HuH-7 (cell line): Measurements from ENCODE around the gene TM9SF2.
"Not testable (repeated sequence)": the region's sequence is repeated elsewhere in the genome, so short reads cannot be mapped to it uniquely, and the experiment has no call there.

Experiments used
- DNase-seq: peaks from one replicate; pipeline ENCODE4 v3.0.0; 2011; ENCODE audit warnings: low spot score

The TM9SF2 gene, protein sequence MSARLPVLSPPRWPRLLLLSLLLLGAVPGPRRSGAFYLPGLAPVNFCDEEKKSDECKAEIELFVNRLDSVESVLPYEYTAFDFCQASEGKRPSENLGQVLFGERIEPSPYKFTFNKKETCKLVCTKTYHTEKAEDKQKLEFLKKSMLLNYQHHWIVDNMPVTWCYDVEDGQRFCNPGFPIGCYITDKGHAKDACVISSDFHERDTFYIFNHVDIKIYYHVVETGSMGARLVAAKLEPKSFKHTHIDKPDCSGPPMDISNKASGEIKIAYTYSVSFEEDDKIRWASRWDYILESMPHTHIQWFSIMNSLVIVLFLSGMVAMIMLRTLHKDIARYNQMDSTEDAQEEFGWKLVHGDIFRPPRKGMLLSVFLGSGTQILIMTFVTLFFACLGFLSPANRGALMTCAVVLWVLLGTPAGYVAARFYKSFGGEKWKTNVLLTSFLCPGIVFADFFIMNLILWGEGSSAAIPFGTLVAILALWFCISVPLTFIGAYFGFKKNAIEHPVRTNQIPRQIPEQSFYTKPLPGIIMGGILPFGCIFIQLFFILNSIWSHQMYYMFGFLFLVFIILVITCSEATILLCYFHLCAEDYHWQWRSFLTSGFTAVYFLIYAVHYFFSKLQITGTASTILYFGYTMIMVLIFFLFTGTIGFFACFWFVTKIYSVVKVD

DNA sequence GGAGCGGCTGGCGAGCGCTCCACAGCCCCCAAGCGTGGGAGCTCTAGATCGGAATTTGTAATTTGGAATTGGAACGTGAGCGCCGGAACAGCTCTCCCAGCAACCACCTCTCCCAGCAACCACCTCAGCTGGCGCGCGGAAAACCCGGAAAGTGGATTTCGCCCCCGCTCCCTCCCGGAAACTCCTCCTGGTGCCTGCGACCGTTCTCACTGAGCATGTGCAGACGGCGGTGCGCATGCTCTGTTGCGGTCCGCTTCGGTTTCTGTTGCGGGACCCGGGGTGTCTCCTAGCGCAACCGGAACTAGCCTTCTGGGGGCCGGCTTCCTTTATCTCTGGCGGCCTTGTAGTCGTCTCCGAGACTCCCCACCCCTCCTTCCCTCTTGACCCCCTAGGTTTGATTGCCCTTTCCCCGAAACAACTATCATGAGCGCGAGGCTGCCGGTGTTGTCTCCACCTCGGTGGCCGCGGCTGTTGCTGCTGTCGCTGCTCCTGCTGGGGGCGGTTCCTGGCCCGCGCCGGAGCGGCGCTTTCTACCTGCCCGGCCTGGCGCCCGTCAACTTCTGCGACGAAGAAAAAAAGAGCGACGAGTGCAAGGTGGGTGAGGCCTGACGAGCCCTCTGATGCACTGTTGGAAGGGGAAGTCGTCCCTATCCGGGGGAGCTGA lies at the start of gene TM9SF2:
Gene TM9SF2, plus strand, starts transcription at position 289 of the 664 bp plus-strand sequence. Its CDS starts 135 bp downstream, at position 424.
- DNase-seq = peak; percentile 79

DNA sequence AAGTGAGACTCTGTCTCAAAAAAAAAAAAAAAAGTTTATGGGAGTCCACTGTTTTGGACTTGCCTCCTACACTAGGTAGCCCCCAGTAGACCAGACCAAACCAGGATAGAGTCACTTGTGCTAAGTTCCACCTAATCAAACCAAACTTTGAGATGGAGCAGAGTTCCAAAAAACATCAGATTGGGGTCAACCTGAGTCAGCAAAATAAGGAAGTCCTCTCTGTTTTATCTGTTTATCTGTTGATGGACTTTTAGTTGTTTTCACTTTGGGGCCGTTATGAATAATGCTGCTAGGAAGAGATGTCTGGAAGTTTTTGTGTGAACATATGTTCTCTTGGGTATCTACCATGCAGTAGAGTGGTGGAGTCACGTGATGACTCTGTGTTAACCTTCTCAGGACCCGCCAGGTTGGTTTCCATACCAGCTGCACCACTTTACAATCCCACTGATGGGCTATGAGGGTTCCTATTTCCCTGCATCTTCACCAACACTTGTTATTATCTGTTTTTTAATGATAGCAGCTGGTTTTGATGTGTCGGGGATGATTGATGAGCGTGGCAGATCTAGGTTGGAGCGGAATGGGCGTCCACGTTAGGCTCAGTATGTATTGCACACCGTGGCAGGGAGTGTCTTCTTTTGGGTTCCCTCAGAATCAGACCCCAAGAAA lies 46.6 kb upstream of the TM9SF2 start:
- no peak for DNase-seq

DNA sequence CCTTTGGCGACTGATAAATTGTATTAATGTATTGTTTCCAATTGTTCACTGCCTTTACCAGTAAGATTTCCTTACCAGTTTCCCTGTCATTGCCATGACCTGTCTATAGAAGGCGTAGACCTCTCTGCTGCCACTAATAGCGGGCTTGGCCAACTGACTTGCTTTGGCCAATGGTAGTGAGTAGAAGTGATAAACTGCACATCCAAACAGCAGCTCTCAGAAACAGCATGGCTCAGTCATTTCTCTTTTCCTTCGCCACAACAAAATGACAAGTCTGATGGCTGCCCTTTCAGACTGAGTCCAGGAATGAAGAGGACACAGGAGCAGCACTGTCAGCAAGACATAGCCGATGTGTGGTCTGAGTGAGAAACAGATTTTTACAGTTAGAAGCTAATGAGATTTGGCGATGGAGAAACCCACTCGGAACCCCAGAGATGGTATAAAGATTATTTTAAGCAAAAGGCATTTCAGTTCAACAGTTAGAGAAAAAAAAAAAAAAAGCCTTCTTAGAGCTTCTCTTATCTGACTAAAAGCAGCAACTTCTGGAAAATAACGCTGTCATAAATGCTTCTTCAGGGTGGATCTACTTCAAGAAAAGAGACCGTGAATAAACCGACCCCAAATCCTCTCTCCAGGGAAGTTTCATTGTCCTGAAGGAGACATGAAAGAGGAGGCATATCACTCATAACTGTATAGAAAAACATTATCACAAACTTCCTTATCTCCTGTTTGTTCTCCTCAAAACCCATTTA lies 42.0 kb upstream of the TM9SF2 start:
- no peak for DNase-seq

DNA sequence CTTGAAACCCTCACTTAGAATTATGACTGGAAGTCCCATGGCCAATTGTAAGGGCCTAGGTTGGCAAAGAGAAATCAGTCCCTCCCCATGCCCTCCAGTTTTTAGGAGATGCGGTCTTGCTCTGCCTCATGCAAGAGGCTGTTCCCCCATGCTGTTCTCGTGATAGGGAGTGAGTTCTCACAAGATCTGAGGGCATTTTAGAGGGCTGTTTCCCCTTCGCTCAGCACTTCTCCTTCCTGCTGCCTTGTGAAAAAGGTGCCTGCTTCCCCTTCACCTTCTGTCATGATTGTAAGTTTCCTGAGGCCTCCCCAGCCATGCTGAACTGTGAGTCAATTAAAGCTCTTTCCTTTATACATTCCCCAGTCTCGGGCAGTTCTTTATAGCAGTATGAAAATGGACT lies 40.5 kb upstream of the TM9SF2 start:
- DNase-seq = not testable (repeated sequence)

DNA sequence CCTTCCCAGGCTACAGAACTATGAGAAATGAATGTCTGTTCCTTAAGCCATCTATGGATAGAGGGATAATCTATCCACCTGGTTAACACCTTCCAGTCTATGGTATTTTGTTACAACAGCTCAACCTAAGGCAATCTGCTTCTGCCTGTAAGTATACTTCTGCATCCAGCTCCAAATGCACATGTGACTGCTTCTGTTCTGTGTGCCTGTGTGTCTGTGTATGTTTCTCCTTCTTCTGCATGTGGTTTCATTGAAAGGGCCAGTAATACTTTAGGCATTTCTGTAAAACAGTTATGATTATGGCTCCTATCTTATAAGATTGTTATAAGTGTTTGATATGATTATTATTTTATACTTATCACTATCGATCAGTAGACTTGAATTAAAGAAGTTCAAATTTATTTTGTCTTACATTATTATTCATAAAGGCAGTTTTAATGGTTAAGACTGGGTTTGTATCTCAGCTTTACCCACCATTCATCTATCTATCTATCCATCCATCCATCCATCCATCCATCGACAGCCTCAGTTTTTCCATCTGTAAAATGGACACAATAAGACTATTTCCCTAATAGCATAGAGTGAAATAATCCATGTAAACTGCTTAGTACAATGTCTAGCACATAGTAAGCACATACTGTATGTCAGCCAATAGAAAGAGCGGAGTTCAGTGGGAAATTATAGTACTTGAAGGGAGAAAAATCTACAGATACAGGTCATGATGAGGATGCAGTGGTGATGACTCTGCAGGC lies 37.5 kb upstream of the TM9SF2 start:
- DNase-seq = no peak

DNA sequence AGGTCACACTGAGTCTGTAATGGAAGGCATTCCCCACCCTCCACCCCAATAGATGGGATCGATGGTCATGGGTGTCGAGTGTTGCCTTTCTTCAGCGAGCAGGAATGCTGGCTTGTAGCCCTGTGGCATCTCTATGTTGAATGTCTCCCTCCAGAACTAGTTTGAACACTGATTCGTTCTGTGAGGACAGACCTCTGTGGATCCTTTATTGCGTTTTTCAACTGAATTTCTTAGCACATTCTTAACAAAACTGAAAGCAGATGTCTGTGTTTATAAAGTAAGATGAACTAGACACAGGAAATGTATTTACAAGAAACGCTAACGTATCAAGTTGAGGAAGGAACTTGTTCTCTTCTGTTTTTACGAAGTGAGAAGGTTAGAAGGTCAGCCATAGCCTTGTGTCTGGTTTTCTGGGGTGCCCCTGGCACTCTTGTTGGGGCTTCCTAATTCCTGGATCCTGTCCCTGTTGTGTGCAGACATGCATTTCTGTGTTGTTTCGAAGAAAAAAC lies 36.8 kb upstream of the TM9SF2 start:
- DNase-seq = no peak

DNA sequence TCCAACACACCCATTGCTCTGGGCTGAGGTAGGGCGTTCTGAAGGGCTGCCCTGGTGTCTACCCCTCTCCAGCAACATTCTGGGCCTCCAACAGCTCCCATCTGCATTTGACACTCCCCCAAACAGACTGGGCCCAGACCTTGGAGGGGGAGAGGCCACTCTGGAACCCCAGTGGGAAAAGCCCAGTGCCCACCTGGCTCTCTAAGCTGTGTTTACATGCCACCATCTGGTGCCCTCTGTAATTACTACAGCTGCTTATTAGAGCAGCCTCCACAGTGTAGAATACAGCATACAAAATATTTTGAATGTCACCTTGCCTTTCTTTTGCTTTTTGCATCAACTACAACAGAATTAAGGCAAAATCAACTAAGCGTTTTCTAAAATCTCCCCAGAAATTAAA lies 35.8 kb upstream of the TM9SF2 start:
- no peak for DNase-seq

DNA sequence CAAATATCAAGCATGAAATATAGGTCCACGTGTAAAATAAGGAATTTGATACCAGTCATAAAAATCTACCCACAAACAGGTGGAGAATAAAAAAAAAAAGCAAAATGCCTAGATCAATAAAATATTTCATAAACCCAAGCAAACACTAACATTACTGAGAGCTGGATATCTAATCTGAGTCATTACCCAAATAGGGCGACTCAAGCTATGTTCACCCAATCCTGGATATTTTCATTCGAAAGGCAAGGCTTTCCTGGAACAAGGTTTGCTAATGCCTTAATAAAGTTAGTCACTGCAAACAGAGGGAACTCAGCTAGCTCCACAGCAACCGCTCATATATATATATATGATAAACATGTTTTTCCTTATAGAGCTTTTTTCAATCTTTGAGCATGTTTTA lies 33.5 kb upstream of the TM9SF2 start:
- DNase-seq = no peak

DNA sequence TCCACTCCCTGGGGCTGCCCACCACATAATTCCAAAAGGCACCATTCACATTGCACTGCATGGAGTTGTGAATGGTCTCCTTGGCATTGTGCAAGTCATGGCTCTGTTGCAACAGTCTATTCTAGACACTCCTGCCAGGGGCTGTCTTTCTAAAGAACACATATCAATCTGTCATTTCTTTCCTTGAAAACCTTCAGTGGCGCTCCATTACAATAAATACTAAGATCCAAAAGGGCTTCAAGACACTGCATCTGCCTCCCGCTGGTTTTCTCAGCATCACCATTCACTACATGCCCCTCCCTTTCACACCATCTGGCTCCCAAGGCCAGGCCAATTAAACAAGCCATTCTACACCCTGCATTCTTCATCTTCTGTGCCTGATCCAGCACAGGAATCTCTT lies 32.2 kb upstream of the TM9SF2 start:
- DNase-seq = no peak

DNA sequence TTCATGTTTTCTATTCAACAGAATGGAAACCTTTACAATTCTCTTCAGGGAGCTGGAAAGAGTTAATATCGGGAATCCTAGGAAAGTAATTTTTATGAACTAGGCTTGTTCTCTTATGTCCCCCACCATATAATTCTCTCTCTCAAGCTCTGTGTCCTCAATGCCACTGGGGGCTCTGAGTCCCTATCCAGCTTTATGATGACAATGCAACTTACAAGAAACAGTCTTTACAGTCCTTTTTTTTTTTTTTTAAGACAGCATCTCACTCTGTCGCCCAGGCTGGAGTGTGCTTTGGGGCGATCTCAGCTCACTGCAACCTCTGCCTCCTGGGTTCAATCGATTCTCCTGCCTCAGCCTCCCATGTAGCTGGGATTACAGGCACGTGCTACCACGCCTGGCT lies 31.2 kb upstream of the TM9SF2 start:
- no peak for DNase-seq

DNA sequence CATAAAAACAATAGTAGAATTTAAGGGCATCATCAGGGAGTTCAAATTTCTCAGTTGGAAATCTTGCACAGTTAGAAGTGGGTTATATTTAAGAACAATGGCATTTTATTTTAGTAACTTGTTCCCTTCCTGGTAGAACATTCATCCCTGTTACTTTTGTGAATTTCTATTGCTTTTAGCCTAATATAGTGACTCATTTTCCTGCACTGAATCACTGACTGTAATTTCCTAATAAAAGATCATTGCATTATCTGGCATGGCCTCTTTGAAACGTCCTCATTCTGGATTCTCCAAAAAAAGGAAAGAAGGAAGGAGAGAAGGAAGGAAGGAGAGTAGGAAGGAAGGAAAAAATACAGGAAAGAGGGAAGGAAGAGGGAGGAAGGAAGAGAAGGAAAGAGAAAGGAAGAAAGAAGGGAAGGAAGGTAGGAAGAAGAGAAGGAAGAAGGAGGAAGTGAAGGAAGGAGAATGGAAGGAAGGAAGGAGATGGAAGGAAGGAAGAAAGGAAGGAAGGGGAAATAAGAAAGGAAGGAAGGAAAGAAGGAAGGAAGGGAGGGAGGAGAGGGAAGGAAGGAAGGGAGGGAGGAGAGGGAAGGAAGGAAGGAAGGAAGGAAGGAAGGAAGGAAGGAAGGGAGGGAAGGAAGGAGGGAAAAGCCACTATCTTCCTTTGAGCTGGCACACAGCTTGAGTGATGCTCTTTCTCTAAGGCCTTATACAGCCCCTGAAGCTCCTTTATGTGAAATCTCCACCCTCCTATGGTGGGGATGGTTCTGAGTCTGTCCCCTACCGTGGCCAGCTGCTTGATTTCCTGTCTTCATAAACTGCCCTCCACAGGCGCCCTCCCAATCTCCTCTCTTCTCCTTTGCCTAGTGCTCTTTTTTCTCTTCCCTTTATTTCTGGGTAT lies 29.8 kb upstream of the TM9SF2 start:
- no peak for DNase-seq

DNA sequence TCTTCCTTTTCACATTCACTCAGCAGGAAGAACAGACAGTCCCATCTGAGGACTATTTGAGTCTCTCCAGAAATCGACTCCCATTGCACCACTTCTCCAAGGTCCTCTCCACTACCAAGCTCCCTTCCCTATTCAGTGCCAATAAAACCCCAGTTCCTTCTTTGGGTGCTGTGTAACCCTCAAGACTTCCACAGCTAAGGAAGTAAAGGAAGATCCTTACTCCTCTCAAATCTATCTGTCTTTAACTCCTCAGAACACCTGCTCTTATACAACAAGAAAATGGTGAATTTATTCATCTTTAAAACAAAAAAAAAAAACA lies 29.2 kb upstream of the TM9SF2 start:
- DNase-seq = no peak

DNA sequence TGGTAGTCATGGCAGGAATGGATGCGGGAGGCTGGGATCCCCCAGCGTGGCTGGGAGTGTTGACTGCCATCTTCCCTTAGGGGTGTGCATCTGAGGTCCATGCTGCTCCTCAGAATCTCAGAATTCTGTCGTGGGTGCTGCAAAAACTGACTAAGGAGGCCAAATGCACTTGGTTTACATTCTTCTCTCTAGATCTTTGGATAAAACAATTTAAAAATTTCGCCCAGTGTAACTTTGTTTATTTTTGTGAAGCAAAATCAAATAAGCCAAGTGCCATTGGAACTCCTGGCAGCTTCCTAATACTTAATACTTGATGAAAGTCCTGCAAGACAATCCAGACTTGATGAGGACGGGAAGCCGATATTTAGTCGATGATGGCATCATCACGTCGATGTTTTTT lies 27.8 kb upstream of the TM9SF2 start:
- no peak for DNase-seq

DNA sequence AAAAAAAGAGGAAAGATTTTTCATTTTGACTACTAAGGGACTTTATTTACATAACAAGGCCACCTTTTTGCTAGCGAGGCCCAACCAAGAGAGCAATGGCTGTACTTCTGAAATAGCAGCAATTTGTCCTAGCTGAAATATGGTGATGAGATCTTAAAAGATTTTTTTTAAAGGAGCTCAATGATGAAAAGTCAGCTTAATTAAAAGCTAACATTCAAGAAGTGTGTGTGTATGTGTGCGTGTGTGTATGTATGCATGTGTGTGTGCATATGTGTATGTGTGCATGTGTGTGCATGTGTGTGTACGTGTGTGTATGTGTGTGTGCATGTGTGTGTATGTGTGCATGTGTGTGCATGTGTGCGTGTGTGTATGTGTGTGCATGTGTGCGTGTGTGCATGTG lies 24.6 kb upstream of the TM9SF2 start:
- DNase-seq = no peak

DNA sequence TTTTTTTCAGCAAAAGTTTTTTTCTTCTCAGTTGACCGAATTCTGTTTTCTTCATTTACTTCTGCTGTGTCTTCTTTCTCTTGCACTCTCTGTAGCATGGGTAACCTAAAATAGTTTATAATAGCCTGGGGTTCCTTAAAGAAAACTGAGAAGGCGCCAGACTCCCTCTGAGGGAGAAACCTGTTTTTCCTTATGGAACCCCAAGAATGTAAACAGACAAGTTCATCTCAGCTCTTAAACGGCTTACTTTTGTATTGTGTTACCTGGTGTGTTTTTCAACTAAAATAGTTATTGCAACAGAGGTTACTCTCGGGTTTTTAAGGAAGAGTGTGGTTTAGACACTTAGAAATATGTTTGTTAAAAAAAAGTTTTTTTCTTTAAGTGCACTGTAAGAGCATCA lies 23.8 kb upstream of the TM9SF2 start:
- no peak for DNase-seq

DNA sequence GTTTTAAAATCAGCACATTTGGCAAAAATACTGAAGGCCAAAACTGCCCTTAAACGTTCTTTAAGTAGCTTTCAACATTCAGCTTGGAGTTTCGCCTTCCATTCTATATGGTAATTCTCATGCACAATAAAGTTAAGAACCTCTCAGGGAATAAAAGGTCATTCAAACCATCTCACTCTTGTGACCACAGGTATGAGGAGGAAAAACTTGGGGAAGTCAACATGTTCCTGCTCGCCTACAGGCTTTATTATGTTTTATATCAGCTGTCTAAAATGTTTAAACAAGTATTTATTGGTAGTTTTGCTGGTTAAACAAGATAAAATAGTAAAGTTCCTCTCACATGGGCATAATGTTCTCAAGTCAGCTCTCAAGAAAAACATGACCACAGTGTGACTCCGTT lies 19.9 kb upstream of the TM9SF2 start:
- no peak for DNase-seq

DNA sequence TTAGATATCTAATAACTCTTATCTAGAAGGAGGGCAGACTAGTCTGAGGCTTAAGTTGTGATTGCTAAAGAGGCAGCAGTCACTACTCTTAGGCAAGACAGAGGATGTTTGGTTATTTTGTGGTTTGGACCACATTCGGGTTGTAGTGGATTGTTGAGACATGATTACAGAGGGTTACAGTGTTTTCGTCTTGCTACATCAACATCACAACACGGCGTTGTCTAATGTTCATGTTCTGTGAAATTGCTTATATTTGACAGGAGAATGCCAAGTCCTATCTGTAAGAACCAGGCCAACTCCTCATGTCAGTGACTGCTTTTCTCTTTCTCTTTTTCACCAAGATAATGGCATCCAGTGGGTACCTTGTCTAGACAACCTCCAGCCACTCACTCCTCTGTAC lies 16.8 kb upstream of the TM9SF2 start:
- DNase-seq = no peak

DNA sequence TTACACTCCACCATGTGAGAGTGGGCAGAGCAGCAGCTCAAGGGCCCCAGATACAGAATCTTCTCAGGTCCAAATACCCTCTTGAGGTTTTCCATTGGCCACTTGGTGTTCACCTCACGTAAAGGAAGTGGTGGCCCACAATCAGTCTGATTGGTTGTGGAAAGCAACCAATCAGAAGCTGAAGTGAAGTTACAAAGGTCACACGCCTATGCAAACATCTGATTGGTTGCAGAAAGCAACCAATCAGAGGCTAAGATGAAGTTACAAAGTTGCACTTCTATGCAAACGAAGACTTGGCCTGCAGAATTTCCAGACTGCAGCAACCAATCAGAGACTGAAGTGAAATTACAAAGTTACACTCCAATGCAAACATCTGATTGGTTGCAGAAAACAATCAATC lies 14.3 kb upstream of the TM9SF2 start:
- DNase-seq = no peak

DNA sequence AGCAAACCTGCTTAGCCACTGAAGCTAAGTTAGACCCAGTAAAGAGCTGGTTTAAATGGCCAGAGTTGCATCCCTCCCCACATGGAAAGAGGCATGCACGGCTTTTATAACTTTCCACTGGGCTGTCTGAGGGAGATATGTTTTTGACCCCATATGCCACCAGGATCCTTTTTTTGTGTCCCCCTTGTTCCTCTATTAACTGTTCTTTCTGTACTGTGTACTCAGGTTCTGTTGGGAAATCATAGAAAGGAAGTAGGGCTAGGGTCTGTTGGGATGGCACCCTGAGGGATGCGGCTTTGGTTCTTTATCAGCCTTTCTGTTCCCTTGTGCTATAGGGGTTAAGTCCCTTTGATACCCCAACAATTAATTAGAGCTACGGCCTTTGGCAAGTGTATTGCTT lies 12.2 kb upstream of the TM9SF2 start:
- DNase-seq = no peak

DNA sequence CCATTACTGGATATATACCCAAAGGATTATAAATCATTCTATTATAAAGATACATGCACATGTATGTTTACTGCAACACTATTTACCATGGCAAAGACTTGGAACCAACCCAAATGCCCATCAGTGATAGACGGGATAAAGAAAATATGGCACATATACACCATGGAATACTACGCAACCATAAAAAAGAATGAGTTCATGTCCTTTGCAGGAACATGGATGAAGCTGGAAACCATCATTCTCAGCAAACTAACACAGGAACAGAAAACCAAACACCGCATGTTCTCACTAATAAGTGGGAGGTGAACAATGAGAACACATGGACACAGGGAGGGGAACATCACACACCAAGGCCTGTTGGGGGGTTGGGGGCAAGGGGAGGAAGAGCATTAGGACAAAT lies 9.5 kb upstream of the TM9SF2 start:
- not testable (repeated sequence) for DNase-seq
